Measurements from ENCODE around the gene UBASH3B. TPM values are rescaled to one million over a fixed set of nuclear protein-coding genes. Genes with fewer than 3 reads are reported as not detected.

UBASH3B gene
- total RNA-seq, 1 experiment from 2014 or later: 12.8 TPM

DNA sequence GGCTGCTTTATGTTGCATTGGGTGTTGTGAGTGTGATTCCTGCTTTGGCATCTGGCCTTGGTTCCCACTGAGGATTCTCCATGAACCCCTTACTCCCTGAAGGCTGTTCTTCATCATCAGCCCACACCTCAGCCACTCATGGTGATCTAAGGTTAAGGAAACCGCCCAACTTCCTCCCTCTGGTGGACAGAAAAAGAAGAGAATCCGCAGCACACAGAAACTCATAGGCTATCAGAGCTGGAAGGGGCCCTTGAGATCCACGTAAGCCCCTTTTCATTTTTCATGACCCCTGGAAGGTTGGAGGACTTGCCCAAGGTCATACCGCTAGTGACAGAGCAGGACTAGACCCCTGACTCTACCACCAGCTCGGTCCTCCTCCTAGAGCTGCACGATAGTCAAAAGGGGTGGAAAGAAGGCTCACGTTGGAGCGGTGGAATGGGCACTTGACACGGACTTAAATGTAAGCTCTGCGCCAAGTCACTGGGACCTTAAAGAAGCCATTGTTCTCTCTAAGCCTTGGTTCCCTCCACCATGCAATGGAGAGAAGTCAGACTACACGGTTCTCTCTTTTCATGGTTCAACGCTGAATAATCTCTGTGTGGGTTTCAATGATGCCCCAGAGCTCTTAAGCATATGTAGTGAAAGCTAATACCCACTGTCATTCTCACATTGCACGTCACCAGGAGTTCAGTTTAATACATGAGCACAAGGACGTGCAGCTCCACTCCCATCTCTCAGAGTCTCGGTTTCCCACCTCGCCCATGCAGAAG lies 99.2 kb downstream of the UBASH3B start:
- DNase-seq (ENCODE audit: low read depth, low spot score): peak; percentile 76
- in situ Hi-C loops (cut with HindIII; ENCODE audit: low pct_unique_long_range_greater_than_20kb, low sequenced_read_pairs): no loop called here

DNA sequence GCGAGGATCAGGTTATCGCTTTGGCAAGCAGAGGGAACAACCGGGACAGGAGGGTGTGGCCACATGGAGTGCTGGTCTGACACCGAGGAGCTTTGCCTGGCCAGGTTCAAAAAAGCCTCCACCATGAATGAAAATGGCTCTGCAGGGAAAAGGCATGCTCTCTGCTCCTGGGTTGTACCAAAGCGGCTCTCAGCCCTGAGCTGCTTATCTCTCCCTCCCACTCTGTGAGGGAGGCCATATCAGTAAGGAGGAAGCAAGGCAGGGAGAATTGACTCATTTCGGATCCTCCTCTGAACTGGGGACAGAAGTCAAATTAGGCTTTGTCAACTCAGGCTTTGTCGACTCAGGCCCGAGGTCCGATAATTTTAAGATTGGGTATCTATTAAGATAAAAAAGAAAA lies 99.9 kb downstream of the UBASH3B start:
- DNase-seq (ENCODE audit: low read depth, low spot score): no peak
- in situ Hi-C loops (cut with HindIII; ENCODE audit: low pct_unique_long_range_greater_than_20kb, low sequenced_read_pairs): no loop called here

DNA sequence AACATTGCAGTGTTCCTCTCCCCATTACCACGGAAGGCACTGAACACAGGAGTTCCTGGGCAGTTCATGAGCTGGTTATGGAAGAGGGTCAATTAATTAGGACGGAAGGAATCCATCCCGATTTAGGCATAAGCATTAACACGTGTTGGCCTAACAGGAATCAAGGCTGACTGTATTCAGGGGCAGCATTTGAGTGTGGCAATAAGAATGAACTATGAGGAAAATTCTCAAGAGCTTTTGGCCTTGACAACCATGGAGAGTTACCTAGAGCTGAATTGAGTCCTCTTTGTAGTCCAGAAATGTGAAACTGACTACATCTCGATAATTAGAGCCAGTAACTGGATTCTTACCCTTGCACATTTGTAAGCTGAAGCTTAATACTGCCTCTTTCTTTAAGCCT lies 100.4 kb downstream of the UBASH3B start:
- in situ Hi-C loops (cut with HindIII; ENCODE audit: low pct_unique_long_range_greater_than_20kb, low sequenced_read_pairs): no loop called here

DNA sequence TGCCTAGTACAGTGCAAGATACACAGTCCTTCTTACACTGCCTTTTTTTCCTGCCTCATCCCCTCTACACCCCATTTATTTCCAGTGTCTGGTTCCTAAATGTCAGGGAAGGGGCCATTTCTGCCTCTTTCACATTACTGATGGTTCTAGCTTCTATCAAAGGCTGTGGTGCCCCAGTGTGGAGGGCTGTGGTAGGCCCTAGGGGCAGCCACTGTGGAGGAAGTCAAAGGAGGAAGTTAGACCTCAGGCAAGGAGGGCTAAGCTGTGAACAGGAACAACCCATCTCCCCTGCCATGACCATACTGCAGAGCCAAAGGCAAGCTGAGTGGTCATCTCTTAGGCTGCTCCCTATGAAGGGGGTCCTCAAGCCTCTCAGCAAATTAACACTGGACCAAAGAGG lies 100.9 kb downstream of the UBASH3B start:
- no peak for DNase-seq (ENCODE audit: low read depth, low spot score)
- in situ Hi-C loops (cut with HindIII; ENCODE audit: low pct_unique_long_range_greater_than_20kb, low sequenced_read_pairs): no loop called here

More for the DNA sequence above, 100.4 kb downstream of the UBASH3B start:
- no peak for DNase-seq (ENCODE audit: low read depth, low spot score)

DNA sequence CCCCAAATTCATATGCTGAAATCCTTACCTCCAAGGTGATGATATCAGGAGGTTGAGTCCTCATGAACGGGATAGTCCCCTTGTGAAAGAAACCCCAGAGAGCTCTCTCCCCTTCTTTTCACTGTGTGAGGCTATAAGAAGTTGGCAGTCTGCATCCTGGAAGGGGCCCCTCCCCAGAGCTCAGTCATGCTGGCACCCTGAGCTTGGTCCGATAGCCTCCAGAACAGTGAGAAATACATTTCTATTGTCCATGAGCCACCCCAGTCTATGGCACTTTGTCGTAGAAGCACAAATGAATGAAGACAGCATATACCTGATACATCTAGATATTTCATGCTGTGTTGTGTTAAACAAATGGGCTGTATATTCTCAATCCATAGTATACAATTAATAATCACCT lies 101.7 kb downstream of the UBASH3B start:
- in situ Hi-C loops (cut with HindIII; ENCODE audit: low pct_unique_long_range_greater_than_20kb, low sequenced_read_pairs): no loop called here
- DNase-seq (ENCODE audit: low read depth, low spot score): no peak

DNA sequence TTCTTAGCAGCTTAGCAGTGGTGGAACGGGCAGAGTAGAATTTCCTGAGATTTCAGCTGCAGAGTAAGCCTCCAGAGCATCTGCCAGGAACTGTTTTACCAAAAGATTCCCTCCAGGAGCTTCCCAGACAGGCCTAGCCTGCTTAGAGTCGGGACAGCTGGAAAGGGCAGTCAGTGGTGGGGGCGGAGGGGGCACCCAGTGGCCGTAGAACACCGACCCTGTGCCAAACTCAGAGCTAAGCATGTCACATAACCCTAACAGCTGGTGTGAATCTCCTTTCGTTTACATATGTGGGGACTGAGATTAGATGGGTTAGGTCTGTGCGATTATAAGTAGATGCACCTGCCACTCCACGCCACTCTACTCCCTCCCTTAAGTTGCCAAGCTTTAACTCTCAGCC lies 102.8 kb downstream of the UBASH3B start:
- in situ Hi-C loops (cut with HindIII; ENCODE audit: low pct_unique_long_range_greater_than_20kb, low sequenced_read_pairs): no loop called here
- DNase-seq (ENCODE audit: low read depth, low spot score): no peak

DNA sequence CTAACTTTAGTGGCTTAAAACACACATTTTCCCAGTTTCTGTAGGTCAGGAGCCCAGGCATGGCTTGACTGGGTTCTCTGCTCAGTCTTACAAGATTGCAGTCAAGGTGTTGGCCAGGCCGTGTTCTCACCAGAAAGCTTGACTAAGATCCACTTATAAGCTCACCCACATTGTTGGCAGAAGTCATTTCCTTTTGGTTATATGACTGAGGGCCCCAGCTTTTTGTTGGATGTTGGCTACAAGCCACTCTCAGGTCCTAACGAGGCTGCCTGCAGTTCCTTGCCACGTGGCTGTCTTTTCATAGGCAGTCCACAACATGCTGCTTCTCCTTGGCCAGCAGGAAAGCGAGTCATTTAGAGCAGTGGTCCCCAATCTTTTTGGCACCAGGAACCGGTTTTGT lies 103.5 kb downstream of the UBASH3B start:
- in situ Hi-C loops (cut with HindIII; ENCODE audit: low pct_unique_long_range_greater_than_20kb, low sequenced_read_pairs): no loop called here
- DNase-seq (ENCODE audit: low read depth, low spot score): no peak

DNA sequence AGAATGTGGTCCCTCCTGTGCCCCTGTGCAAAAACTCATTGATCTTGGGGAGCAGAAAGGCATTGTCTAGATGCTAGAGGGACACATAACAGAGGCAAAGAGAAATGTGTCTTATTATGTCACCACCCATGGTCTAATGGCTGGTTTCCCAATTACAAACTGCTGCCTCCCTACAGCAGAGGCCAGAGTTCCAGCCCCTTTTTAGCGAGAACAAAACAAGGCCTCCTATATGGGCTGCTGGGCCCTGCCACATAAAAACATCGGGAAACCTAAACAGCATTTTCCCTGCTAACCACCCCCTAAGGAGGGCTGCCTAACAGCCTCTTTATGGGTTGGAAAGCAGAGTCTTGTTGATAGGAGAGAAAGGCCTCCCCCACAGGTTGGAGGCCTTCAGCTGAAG lies 107.6 kb downstream of the UBASH3B start:
- DNase-seq (ENCODE audit: low read depth, low spot score): no peak
- in situ Hi-C loops (cut with HindIII; ENCODE audit: low pct_unique_long_range_greater_than_20kb, low sequenced_read_pairs): no loop called here

DNA sequence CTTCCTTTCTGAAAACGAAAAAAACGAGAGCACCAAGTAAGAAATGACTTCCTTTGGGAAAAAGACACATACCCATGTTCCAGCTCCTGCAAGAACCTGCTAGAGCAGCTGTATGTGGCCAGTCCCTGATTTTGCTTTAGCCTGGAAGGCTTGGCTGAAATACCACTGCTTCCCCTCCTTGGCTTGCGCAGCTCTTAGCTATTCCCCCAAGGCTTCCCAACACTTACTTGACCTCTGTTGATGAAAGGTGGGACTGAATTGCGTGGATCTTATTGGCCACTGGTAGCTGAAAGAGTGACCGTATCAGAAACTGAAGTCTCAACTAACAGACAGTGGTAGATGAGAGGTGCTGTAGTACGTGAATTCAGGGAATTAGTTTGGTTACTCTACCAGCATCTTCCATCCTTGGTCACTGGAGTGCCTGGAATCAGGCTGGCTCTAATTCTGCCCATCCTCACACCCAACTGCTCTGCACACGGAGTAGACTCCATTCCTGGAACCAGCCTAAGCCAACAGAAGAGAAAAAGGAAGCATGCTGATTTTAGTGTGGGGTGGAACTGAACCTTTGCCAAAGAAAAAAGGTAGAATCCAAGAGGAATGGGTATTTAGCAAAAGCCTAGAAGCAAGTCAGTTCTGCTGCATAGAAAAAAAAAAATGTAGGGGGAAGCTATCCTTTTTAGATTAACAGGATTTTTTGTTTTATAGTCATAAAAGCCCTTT lies 109.0 kb downstream of the UBASH3B start:
- DNase-seq (ENCODE audit: low read depth, low spot score): no peak
- in situ Hi-C loops (cut with HindIII; ENCODE audit: low pct_unique_long_range_greater_than_20kb, low sequenced_read_pairs): no loop called here

DNA sequence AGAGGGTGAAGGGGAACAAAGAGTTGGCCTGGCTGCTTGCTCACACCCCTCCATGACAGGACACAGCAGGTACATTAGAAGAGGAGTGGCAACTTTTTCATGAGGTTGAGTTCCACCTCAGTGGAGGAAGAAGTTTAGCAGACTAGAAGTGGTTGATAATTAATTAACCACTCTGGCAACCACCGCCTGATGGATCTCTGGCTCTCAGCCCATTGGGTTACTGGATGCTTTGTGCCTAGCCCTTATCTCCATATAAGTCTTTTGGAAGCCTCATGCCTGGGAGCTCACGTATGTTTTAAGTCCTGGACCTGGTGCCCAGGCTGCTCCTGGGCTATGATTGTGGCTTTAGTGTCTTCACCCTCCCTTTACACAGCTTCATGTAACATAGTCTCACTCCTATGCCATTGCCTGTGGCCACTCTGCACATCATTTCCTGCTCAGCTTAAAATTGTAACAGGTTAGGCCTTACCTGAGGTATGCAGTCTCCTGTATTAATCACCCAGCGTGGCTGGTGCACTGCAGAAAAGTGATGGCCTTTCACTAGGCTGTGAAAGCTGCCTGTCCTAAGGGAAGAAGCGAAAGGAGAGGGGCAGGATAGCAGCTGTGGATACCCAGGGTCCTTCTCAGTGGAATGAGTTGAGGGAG lies 110.1 kb downstream of the UBASH3B start:
- in situ Hi-C loops (cut with HindIII; ENCODE audit: low pct_unique_long_range_greater_than_20kb, low sequenced_read_pairs): no loop called here

DNA sequence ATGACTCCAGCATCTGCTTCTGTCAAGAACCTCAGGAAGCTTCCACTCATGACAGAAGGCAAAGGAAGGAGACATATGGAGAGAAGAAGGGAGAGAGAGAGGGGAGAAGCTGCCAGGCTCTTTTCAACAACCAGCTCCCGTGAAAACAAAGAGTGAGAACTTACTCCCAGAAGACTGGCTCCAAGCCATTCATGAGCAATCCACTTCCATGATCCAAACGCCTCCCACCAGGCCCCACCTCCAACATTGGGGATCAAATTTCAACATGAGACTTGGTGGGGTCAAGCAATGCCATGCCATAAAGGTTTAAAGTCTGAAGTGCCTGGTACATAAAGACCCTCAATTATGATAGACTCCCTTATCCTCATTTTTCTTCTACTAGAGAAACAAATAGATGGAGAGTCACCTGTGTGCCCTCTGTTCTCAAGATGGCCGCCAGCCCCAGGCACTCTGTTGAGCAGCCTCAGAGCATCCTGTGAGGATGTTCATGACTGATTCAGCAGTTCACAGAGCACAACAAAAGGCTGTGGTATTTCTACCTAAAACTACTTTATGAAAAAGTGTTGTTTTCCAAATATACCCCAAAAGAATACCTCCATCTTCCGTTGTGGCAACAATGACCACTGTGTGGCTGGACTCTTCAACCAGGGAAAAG lies 113.7 kb downstream of the UBASH3B start:
- no peak for DNase-seq (ENCODE audit: low read depth, low spot score)
- in situ Hi-C loops (cut with HindIII; ENCODE audit: low pct_unique_long_range_greater_than_20kb, low sequenced_read_pairs): no loop called here

More for the DNA sequence above, 110.1 kb downstream of the UBASH3B start:
- DNase-seq (ENCODE audit: low read depth, low spot score): no peak

DNA sequence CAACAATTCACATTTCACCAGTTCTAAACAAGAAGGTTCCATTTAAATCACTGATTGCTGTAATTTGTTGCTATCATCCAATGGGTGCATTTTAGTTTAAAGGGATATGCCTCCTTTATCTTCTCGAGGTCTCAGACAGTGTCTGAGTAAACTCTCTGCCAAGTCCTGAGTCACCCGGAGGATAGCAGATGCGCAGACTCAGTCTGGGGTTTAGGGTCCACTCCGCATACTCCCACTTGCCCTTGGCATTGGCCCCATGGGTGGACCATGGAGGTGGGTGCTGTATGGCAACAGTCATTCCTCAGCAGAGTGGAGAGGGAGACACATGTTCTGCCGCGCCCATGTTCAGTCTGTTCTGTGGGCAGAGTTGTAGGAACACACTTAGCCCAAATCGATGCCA lies 117.4 kb downstream of the UBASH3B start:
- DNase-seq (ENCODE audit: low read depth, low spot score): no peak
- in situ Hi-C loops (cut with HindIII; ENCODE audit: low pct_unique_long_range_greater_than_20kb, low sequenced_read_pairs): no loop called here

DNA sequence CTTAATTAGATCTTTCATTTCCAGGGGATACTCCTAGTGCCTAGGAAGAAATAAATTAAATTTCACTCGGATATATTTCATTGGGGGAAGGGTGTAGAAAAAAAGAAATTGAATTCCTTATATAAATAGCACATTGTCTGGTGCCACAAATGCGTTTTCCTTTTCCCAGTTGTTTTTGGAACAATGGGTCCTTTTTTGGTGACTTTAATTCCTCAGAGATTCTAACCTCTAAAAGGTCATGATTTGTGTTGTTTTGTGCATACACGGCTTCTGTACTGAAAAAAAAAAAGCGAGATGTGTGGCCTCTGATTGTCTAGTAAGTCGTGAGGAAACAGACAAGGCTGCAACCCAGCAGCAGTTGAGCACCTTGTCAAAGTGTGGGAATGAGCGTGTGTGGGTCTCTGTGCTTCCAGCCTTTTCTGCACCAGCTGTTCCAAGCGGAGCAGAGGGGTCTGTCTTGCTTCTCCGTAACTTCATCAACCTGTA lies 118.3 kb downstream of the UBASH3B start:
- peak; percentile 59 for DNase-seq (ENCODE audit: low read depth, low spot score)
- in situ Hi-C loops (cut with HindIII; ENCODE audit: low pct_unique_long_range_greater_than_20kb, low sequenced_read_pairs): no loop called here

DNA sequence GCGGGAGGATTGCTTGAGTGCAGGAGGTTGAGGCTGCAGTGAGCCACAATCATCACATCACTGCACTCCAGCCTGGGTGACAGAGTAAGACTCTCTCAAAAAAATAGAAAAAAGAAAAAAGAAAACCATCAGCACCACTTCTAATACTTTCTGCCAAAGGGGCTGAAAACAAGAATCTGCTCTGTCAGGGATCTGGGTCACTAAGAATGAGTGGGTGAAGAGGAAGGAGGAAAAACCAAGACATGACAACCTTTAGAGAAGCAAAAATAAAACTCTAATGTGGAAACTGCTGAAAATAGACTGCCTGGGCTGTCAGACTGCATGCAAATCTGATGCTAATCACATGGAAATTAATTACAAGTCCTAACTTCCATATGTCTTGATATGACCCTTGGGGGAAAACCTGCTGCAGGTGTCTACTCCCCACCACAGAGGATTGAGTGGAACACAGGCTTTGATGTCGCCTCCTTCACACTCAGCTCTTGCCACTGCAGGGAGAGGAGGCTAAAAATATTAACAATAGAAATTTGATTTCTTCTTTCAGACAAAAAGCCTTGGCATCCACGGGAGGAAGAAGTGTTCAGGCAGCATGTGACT lies 120.3 kb downstream of the UBASH3B start:
- DNase-seq (ENCODE audit: low read depth, low spot score): no peak
- in situ Hi-C loops (cut with HindIII; ENCODE audit: low pct_unique_long_range_greater_than_20kb, low sequenced_read_pairs): no loop called here

DNA sequence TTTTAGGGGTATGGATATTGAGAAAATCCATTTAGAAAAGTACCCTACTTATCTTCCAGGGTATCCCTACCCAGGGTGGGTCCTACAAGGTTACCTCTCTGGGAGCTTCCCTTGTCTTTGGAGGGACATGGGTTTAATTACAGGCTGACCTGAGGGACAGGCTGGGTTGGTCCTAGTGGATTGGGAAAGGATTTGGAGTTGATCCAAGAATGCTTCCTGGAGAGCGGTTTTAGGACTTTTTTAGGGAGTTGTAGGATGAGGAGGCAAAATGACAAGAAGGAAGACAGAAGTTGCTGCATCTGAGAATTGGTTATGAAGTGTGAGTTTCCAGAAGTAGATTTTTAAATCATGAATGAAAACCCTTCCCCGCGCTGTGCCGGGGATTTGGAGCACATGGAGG lies 121.0 kb downstream of the UBASH3B start:
- DNase-seq (ENCODE audit: low read depth, low spot score): no peak
- in situ Hi-C loops (cut with HindIII; ENCODE audit: low pct_unique_long_range_greater_than_20kb, low sequenced_read_pairs): no loop called here

DNA sequence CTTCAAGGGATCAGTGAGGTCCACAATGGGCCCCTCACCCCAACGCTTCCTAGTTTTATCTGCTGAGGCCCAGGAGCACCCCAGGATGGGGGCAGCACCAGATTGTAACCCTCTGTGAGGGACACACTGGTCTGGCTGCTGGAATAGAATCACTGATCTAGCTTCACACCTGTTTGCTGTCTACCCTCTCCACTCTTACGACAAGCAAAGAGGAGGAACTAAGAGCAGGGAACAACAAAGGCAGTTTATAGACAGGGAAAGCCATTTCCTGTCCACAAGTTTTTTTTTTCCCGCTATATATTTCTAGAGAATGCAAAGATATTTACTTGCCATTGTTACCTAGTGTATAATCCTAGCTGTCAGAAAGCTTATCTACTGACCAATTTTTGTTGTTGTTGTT lies 121.8 kb downstream of the UBASH3B start:
- no peak for DNase-seq (ENCODE audit: low read depth, low spot score)
- in situ Hi-C loops (cut with HindIII; ENCODE audit: low pct_unique_long_range_greater_than_20kb, low sequenced_read_pairs): no loop called here

DNA sequence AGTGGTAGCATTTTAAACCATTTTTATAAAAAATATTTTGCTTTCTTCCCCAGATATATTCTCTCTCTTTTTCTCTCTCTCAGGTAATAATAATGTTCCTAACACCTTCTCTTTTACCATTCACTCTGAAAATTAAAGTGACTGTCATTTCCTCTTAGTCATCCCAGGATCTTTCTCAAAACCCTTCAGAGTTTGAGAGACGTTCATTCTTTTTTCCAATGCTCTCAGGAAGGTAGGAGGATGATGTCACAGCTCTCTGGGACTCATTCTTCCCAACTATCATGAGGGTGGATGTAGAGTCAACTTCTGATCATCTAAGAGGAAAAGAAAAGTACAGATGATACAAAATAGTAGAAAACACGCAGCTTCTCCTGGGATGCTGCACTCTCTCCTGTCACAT lies 122.6 kb downstream of the UBASH3B start:
- no peak for DNase-seq (ENCODE audit: low read depth, low spot score)
- in situ Hi-C loops (cut with HindIII; ENCODE audit: low pct_unique_long_range_greater_than_20kb, low sequenced_read_pairs): no loop called here
